IPS DF 19.7 (cell line): ENCODE results near the gene ZHX3.
"Not testable (repeated sequence)": the region's sequence is repeated elsewhere in the genome, so short reads cannot be mapped to it uniquely, and the experiment has no call there.

Experiments used
- DNase-seq: peaks from one replicate; pipeline ENCODE4 v3.0.0-alpha.2; 2013; ENCODE audit warnings: low read depth, low spot score

The ZHX3 gene

DNA sequence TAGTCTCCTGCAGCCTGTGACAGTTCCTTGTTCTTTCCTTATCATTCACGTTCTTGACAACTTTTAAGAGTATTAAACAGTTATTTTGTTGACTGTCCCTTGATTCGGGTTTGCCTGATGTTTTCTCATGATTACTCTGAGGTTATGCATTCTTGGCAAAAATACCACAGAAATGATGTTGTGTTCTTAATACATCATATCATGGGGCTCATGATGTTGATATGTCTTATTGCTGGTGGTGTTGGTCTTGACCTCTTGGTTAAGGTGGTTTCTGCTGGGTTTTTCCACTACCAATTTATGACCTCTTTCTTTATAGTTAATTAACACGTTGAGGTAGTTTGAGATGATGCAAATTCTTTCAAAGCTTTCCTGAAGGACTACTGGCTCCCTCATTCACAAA is 59.1 kb downstream of the ZHX3 start:
- no peak for DNase-seq

DNA sequence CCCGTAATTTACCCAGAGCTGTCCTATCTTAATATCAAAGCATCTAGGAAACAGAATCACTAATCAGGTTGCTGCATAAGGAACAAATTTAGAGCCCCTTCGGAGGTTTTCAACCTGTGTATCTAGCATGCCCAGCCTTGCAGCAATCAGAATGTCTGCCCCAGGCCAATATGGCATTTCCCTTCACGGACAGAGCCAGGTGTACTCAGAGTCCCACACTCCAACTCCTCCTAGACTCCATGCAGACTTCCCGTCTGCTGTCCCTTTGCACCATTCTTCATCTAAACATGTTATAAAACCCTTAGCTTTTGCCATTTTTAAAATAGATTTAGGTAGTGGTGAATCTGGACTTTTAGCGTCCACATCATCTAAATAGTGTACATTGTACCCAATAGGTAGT is 61.0 kb downstream of the ZHX3 start:
- no peak for DNase-seq

DNA sequence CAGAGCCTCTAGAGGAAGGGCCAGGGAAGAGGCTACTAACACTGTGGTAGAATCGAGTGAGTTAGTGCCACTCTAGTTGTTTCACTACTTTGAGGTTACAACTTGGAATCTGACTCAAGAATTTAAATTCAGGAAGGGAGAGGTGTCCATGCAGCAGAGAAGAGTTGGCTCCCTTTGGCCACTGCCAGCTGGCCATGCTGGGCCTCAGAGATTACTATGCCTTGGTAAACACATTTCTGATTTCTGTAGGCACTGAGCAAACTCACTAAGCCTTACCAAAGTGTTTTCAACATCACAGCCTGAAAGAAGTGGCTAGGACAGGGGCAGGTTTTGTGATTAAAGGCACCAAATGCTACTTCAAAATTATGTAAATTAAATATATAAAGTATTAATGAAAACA is 61.9 kb downstream of the ZHX3 start:
- no peak for DNase-seq

DNA sequence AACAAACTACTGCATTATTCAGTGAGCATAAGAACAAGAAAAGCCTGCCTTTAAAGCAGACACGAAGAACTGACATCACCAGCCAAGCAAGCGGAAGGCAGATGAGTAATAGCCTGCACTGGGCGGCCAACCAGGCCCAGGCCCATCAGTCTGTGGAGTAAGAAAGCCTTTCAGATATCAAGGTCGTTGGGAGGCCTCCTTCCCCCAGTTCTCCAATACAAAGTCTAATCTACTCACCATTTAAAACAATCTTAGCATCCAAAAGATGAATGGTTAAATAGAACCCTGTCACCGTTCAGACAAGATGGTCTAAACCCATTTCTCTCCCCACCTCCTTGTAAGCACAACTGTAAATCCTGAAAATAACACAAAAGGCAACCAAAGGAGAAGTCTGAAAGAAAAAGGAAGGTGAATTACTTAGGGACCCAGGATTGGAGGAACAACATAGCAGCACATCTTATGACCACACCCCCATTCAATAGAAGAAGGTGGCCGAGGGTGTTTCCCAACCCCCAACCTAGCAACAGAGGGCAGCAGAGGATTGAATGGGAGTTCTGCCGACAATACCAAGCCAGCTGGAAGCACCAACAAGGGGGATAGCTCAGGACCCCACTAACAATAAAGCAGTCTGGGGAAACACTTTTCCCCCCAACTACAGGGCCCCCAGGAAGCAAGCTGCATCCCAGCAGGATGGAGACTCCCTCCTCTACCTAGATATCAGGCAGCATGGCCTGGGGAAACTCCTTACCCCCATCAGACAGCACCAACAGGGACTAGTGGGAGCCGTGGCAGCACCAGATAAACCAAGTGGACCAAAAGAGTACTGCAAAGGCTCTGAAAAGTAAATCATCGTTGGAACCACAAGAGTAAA is 67.9 kb downstream of the ZHX3 start:
- peak; percentile 70 for DNase-seq

DNA sequence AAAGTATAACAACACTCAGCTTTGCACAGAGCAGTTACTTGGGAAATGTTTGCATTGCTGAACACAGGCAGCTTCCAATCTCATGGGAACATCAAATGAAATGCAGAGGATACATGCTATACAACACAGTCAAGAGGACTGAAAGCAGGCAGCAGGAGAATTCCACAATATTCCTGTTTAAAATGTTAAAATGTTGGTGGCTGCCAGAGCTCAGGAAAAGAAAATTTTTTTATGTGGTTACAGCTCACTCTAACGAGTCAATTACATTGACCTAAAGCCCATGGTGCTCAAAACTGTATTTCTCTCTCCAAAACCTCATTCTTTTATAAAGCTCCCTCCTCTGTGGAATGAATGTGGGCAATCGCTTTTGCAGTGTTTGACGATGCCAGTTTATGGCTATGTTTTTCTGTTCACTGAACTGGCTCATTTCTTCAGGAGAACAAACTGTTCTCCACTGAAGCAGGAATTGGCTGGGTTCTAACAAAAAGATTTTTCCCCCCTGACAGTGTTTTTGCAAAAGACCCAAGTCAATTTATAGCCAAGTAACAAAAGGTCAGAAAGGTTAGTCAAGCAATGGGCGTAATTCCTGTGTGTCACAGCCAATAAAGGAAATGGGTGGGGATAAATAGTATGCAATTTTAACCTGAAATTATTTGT is 69.0 kb downstream of the ZHX3 start:
- DNase-seq = no peak

DNA sequence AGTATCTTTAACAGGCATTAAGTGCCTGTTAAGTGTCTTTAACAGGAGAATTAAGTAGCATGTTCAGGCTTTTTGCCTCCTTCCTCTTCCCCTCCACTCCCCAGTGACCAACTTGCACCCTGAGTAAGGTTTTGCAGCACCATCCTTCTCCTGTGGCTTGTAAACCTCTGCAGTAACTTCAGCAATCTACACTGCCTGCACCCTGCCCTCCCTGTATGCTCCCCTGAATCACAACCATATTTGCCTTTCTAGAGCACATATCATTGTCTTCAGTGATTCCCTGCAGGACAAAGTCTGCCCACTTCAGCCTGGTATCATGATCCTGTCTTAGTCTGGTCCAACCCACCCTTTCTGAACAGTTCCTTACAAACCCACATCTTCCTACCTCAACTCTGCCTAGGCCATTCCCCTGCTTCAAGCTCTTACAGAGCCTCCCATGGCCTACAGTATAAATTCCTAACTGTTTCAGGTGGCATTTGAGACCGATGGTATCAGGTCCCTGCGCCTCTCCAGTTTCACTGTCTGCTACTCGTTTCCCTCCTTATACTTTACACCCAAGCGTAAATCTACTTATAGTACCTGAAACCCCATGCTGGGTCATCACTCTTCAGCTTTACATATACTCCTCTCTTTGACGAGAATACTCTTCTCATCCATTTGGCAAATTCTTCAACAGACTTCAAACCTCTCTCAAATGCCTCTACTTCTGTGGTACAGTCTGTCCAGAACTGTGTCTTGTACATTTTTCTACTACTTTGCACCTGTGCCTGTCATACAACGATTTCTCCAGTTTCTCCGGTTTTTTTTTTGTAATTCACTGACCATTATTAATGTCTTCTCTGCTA is 69.8 kb downstream of the ZHX3 start:
- DNase-seq = no peak

DNA sequence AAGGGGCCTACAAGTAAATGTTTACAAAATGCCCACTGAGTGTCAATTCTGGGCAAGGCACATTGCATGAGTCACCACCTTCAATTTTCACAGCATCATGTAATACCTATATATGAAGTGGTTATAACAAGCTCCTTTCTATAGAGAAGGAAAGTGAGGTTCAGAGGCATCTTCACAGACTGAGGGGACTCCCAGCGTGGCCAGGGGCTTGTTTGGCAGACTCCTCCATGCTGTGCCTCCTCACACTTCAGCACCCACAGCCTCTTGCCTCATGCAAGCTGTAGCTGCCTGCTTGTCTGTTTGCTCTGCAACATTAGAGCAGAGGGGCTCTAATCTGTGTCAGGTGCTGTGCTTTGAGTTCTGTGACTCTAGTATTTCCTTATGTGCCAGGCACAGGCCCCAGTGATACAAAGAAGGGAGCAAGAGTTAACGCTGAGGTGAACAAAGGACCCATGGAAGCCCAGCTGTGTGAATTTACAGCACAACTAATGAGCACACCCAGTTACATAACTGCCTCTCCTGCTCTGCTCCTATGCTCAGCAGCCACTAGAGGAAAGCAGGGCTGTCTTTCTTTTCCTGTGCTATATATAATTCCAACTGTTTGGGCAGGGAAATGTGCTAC is 72.3 kb downstream of the ZHX3 start:
- peak; percentile 20 for DNase-seq

DNA sequence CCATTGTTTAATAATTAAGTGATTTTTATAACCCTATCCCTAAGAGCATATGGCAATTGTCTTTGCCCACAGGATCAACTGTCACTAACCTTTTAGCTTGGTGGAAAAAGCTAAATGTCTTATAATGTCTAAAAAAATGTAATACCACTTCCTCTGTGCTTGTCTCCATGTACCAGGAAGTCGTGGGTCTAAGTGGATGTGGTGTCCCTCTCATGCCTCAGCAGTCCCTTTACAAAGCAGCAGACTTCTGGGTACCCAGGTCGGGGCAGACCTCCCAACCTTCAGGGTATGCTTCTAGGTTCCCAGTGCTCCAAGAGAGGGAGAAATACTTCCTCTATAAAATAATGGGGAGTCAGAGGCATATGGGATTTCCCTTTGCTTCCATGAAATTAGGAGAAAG is 74.7 kb downstream of the ZHX3 start:
- no peak for DNase-seq

DNA sequence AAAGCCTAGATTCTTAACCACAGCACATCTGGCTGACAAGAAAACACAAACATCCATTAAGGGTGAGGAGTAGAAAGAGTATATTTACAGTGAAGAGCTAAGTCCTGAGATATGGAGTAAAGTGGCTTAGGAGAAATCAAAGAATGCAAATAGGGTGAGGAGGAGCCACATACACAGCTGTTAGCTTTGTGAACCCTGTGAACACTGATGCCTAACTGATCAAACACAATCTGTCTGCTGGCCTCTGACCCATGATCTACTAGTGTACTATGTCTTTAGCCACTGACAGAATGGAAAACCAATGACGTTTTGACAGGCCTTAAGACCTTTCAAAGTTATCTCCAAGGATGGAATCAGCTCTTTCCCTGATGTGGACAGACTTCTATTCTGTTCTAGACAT is 75.2 kb downstream of the ZHX3 start:
- DNase-seq = no peak

DNA sequence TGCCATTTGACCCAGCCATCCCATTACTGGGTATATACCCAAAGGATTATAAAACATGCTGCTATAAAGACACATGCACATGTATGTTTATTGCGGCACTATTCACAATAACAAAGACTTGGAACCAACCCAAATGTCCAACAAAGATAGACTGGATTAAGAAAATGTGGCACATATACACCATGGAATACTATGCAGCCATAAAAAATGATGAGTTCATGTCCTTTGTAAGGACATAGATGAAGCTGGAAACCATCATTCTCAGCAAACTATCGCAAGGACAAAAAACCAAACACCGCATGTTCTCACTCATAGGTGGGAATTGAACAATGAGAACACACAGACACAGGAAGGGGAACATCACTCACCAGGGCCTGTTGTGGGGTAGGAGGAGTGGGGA is 80.3 kb downstream of the ZHX3 start:
- not testable (repeated sequence) for DNase-seq

DNA sequence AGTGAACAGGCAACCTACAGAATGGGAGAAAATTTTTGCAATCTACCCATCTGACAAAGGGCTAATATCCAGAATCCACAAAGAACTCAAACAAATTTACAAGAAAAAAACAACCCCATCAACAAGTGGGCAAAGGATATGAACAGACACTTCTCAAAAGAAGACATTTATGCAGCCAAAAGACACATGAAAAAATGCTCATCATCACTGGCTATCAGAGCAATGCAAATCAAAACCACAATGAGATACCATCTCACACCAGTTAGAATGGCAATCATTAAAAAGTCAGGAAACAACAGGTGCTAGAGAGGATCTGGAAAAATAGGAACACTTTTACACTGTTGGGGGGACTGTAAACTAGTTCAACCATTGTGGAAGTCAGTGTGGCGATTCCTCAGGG is 80.7 kb downstream of the ZHX3 start:
- DNase-seq = not testable (repeated sequence)

DNA sequence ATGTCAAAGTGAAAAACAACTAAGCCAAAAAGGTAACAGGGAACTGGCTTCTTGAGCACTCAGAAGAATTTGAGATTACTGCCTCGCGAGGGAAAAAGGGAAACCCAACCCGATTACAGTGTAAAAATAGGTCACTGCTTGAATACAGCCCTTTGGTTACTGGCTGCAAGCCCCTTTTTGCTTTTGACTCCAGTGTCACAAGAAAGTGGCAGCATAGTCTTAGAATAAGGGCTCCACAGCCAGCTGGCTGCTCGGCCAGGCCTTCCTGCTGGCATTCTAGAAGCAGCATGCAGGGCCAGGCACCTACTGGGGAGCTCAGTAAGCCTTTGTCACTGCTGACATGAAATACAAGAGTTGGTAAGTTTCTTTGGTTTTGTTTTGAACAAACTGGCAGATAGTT is 83.0 kb downstream of the ZHX3 start:
- DNase-seq = no peak

DNA sequence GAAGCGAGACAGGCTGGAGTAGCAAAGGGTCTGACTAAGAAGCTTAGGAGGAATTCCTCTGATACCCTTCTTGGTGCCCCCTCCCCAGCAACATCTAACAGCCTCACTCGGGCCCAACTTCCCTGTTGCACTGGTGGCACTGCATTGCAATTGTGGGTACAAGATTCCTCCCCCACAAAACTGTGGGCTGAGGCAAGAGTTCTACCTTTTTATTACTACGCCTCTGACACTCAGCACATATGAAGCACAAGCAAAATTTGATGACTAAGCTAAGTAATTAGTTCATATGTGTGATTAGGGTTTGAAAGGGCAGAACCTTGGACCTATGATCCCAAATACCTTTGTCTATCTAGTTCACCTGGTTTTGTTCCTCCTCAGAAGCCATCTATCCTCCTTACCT is 83.5 kb downstream of the ZHX3 start:
- DNase-seq = no peak

DNA sequence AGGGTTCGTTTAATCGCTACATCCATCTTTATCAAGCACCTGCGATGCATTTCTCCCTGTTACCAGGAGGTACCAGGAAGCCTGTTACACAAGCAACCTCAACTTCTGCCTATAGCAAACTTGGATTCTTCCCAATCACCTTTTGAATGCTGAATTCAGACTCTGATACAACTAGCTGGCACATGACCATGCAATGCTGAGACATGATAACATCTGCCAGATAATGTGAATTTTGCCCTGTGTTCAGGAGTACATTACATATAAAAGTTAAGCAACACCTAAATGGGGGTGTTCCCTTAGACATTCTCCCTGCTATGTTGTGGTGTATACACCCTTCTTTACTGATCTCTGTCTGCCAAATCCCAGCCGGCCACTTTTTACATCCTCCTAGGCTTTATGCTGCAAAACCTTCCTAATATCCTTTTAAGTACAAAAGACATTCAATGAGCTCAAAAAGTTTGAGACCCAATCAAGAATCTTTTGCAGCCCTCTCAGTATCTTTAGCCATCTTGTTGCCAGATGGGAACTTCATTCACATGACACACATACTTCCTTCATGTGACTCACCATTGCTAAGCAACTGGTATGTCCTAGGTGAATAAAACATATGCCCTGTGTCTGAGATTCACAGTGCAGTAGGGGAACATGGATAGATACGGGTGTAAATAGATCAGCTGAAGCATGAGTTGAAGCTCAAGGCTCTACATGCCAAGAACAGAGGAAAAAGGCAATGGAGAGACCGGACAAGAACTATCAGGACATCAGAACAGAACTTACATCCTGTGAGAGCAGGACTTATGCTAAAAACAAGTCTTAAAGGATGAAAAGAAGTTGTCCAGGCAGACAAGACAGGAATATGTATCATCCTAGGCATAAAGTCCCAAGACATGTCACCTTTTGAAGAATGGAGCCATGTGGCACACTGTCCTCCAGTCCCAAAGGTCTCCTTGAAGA is 84.3 kb downstream of the ZHX3 start:
- DNase-seq = no peak

DNA sequence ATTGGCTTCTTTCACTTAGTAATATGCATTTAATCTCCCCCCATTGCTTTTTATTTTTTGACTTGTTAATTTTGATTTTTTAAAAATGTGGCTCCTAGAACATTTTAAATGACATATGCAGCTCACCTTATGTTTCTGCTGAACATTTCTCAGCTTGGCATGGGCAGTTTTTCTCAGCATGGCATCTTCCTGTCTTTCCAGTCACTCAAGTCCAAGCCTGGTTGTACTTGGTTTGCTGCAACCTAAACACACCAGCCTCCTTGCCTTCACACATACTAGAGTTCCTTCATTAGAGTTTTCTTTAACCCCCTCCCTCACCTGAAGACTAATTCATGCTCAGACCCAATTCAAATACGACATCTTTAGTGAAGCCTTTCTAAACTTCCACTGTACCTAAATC is 86.4 kb downstream of the ZHX3 start:
- DNase-seq = no peak

DNA sequence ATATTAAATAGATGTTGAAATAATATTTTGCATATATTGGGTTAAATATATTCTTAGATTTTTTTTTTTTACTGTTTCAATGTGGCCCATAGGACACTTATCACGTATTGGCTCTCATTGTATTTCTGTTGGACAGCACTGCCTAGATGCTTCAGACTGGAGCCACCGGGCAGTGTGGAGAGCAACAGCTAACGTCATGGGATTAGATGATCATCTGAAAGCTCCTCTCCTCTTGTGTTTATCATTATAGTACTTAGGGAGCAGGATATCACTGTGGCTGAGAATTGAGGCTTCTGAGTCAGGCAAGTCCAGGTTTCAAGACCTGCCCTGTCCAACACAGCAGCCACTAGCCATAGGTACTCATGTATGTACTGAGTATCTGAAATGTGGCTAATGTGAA is 87.4 kb downstream of the ZHX3 start:
- DNase-seq = no peak

DNA sequence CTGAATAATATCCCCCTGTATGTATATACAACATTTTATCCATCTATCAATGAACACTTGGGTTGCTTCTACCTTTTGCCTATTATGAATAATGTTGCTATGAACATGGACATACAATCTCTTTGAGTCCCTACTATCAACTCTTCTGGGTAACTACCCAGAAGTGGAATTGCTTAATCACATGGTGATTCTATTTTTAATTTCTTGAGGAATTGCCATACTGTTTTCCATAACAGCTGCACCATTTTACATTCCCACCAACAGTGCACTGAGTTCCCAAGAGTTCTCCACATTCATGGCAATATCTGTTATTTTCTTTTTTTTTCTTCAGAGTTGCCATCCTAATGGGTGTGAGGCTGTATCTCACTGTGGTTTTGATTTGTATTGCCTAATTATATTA is 88.3 kb downstream of the ZHX3 start:
- DNase-seq = no peak

DNA sequence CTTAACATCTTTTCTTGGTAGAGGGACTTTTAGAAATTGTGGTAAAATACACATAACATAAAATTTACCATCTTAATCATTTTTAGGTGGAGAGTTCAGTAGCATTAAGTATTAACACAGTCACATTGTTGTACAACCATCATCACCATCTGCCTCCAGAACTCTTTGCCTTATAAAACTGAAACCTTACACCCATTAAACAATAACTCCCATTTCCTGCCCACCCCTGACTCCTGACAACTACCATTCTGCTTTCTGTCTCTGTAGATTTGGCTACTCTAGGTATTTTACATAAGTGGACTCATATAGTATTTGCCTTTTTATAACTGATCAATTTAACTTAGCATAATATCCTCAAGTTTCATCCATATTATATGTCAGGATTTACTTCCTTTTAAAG is 88.7 kb downstream of the ZHX3 start:
- no peak for DNase-seq

DNA sequence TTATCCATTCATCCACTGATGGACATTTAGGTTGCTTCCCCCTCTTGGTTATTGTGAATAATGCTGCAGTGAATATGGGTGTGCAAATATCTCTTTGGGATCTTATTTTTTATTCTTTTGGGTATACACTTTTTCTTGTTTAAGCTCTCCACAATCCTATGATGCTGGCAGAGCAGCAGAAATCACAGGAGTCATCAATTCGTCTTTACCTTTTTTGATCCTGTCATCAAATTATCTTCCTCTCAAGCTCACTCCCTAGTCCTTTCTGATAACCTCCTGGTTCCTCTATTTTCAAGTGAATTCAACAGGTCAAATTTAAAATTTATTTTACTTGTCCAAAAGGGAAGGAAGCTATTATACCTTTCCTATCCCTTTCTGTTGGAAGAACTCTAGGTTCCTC is 91.1 kb downstream of the ZHX3 start:
- DNase-seq = no peak

DNA sequence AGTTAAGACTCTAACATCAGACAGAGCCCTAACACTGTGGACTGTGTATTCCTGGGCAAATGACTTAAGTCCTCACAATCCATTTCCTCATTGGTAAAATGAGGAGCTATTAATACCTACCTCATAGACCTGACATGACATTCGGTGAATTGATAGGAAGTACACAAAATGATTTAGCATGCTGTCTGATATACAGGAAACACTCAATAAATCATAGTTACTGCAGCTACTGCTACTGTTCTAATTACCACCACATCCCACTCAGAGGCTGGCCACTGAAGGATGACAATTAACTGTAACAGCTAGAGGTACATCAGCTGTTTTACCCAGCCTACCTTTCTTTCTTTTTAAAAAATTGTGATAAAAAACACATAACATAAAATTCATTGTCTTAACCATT is 92.4 kb downstream of the ZHX3 start:
- no peak for DNase-seq

DNA sequence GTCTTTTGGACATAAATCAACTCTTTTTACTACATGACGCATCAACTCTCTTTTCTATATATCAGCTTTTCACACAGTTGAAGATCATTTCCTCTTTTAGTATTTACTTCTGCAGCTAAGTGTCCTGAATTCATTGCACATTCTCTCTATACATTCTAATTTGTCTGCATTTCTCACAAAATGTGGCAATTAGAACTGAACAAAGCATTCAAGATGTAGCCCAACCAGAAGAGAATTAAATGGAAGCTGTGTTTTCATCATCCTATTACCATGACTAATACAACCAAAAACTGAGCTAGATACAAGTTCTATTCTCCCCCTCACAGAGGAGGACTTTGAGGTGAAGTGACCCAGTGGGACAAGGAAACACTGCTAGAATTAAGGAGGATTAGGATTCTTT is 93.2 kb downstream of the ZHX3 start:
- DNase-seq = no peak
